Measurements from ENCODE around the gene SZT2. TPM values are rescaled to one million over a fixed set of nuclear protein-coding genes. Genes with fewer than 3 reads are reported as not detected.

SZT2 gene
- total and polyA plus RNA-seq, 2 donors (not counting 1 experiment from before 2014, with no cell fraction given) = 7.1 to 26.9 TPM

DNA sequence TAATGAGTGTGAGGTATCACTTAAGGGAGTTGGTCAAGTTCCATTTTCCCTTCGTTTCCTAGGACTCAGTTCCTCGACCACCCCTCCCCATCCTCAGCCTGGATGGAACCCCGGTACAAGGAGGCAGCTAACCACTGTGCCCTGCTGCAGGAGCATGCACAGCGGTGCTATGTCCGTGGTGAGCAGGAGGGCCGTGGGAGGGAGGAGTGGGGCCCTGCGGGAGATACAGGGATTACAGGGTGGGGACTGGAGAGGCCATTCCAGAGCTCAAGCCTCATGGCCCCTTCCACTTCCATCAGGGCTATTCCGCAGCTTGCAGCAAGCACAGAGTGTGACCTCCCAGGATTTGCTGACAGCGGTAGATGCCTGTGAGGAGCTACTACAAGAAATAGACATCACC is 38.2 kb downstream of the SZT2 start:
- no peaks in the 10 kb centered on the region for H4K20me1 ChIP-seq (ENCODE audit: control insufficient read depth, extremely low read depth, insufficient read depth, low read length)
- H3K79me2 ChIP-seq (ENCODE audit: control insufficient read depth, insufficient read depth, low read length) = no peaks in the 10 kb centered on the region
- DNase-seq (ENCODE audit: low read depth in 2 of 2) = no peak
- no peak overlapping the region for H3K4me3 ChIP-seq (replicated peaks in 1 of 4; ENCODE audit: control extremely low read depth in 1 of 4, insufficient read depth in 1 of 4, low read depth in 3 of 4, low read length in 4 of 4)
- H3K9ac ChIP-seq (ENCODE audit: insufficient read depth, low read length) = no peak overlapping the region
- H3K36me3 ChIP-seq (ENCODE audit: control insufficient read depth, insufficient read depth, low read length) = peaks cover 60% of the 10 kb centered on the region
- H2AFZ ChIP-seq (ENCODE audit: low read length) = no peak overlapping the region
- H3K9me3 ChIP-seq (ENCODE audit: control insufficient read depth, insufficient read depth, low read depth, low read length) = no peaks in the 10 kb centered on the region
- TF ChIP-seq EZH2 (IDR thresholded peaks at IDR 0.05; ENCODE audit: low read length, missing control alignments) = no peak
- TF ChIP-seq, protein P1, sequence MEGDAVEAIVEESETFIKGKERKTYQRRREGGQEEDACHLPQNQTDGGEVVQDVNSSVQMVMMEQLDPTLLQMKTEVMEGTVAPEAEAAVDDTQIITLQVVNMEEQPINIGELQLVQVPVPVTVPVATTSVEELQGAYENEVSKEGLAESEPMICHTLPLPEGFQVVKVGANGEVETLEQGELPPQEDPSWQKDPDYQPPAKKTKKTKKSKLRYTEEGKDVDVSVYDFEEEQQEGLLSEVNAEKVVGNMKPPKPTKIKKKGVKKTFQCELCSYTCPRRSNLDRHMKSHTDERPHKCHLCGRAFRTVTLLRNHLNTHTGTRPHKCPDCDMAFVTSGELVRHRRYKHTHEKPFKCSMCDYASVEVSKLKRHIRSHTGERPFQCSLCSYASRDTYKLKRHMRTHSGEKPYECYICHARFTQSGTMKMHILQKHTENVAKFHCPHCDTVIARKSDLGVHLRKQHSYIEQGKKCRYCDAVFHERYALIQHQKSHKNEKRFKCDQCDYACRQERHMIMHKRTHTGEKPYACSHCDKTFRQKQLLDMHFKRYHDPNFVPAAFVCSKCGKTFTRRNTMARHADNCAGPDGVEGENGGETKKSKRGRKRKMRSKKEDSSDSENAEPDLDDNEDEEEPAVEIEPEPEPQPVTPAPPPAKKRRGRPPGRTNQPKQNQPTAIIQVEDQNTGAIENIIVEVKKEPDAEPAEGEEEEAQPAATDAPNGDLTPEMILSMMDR (conservative IDR thresholded peaks at IDR 0.05 in 1 of 2, IDR thresholded peaks at IDR 0.05 in 1 of 2; ENCODE audit: low read depth in 1 of 2, low read length in 2 of 2) = no peak
- no peak overlapping the region for H3K27ac ChIP-seq (ENCODE audit: insufficient read depth, low read length)
- no peaks in the 10 kb centered on the region for H3K4me1 ChIP-seq (ENCODE audit: control insufficient read depth, extremely low read depth, insufficient read depth, low read length)
- no peak overlapping the region for H3K4me2 ChIP-seq (ENCODE audit: extremely low read depth, insufficient read depth, low read length)
- no peaks in the 10 kb centered on the region for H3K27me3 ChIP-seq (ENCODE audit: control insufficient read depth, insufficient read depth, low read length)

DNA sequence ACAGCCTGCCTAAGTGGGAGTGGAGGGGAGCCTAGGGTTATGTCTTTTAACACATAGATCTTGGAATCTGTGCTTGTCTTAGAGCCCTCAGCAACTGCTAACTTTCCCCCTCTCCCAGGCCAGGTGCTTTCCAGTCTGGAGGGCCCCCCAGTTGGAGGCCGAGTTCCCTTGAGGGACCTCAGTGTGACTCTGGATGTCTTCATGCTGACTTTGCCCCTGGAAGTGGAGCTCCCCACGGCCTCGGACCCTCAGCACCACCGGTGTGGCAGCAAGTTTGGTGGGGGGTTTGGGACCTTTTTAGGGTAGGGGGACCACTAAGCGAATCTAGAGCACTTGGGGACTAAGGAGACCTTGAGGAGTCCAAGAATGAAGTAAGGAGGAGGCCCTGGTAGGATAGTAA is 41.1 kb downstream of the SZT2 start:
- no peak for TF ChIP-seq EZH2 (IDR thresholded peaks at IDR 0.05; ENCODE audit: low read length, missing control alignments)
- TF ChIP-seq, protein P1 (conservative IDR thresholded peaks at IDR 0.05 in 1 of 2, IDR thresholded peaks at IDR 0.05 in 1 of 2; ENCODE audit: low read depth in 1 of 2, low read length in 2 of 2) = no peak
- H3K27ac ChIP-seq (ENCODE audit: insufficient read depth, low read length) = no peak overlapping the region
- no peak overlapping the region for H3K4me2 ChIP-seq (ENCODE audit: extremely low read depth, insufficient read depth, low read length)
- no peaks in the 10 kb centered on the region for H3K9me3 ChIP-seq (ENCODE audit: control insufficient read depth, insufficient read depth, low read depth, low read length)
- DNase-seq (ENCODE audit: low read depth in 2 of 2) = no peak
- no peaks in the 10 kb centered on the region for H3K79me2 ChIP-seq (ENCODE audit: control insufficient read depth, insufficient read depth, low read length)
- no peaks in the 10 kb centered on the region for H4K20me1 ChIP-seq (ENCODE audit: control insufficient read depth, extremely low read depth, insufficient read depth, low read length)
- H2AFZ ChIP-seq (ENCODE audit: low read length) = no peak overlapping the region
- H3K4me3 ChIP-seq (replicated peaks in 1 of 4; ENCODE audit: control extremely low read depth in 1 of 4, insufficient read depth in 1 of 4, low read depth in 3 of 4, low read length in 4 of 4) = no peak overlapping the region
- no peak overlapping the region for H3K9ac ChIP-seq (ENCODE audit: insufficient read depth, low read length)
- H3K36me3 ChIP-seq (ENCODE audit: control insufficient read depth, insufficient read depth, low read length) = peaks cover 55% of the 10 kb centered on the region
- H3K27me3 ChIP-seq (ENCODE audit: control insufficient read depth, insufficient read depth, low read length) = no peaks in the 10 kb centered on the region
- H3K4me1 ChIP-seq (ENCODE audit: control insufficient read depth, extremely low read depth, insufficient read depth, low read length) = peaks cover 3% of the 10 kb centered on the region

DNA sequence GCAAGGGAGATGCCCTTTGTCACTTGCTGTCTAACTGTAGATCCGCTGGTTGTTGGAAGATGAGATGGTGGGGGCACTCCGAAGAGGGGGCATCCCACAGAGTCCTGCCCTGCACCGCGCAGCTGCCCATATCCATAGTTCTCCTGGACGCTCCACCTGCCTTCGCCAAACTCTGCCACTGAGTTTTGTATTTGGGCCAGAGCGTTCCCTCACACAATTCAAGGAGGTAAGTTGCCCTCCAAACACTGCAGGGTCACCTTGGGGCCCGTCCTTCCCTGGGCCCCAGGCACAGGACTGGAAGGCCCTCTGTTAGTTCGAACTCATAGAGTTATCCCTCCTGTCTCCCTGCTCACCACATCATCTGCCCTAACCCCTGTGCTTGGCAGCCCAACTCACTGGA is 42.0 kb downstream of the SZT2 start:
- no peak for TF ChIP-seq EZH2 (IDR thresholded peaks at IDR 0.05; ENCODE audit: low read length, missing control alignments)
- TF ChIP-seq, protein P1 (conservative IDR thresholded peaks at IDR 0.05 in 1 of 2, IDR thresholded peaks at IDR 0.05 in 1 of 2; ENCODE audit: low read depth in 1 of 2, low read length in 2 of 2) = no peak
- Histone ChIP-seq H3K4me1 (ENCODE audit: control insufficient read depth, extremely low read depth, insufficient read depth, low read length) (peaks cover 6% of the 10 kb centered on the region), H3K4me3 (replicated peaks in 1 of 4; ENCODE audit: control extremely low read depth in 1 of 4, insufficient read depth in 1 of 4, low read depth in 3 of 4, low read length in 4 of 4) (no peak overlapping the region), H3K9me3 (ENCODE audit: control insufficient read depth, insufficient read depth, low read depth, low read length) (no peaks in the 10 kb centered on the region), H3K36me3 (ENCODE audit: control insufficient read depth, insufficient read depth, low read length) (peaks cover 47% of the 10 kb centered on the region), H4K20me1 (ENCODE audit: control insufficient read depth, extremely low read depth, insufficient read depth, low read length) (no peaks in the 10 kb centered on the region), H3K27me3 (ENCODE audit: control insufficient read depth, insufficient read depth, low read length) (no peaks in the 10 kb centered on the region), H3K4me2 (ENCODE audit: extremely low read depth, insufficient read depth, low read length) (no peak overlapping the region), H3K79me2 (ENCODE audit: control insufficient read depth, insufficient read depth, low read length) (no peaks in the 10 kb centered on the region), H3K27ac (ENCODE audit: insufficient read depth, low read length) (no peak overlapping the region), H3K9ac (ENCODE audit: insufficient read depth, low read length) (no peak overlapping the region), H2AFZ (ENCODE audit: low read length) (no peak overlapping the region)
- DNase-seq (ENCODE audit: low read depth in 2 of 2) = no peak
